OCI-LY1 (cell line): Measurements from ENCODE around the gene ABCA9.

ENCODE experiments used
- EZH2 ChIP-seq: fragments of 200-600 bp; sonication (generic), shearing (Covaris generic); IDR thresholded peaks from 2 replicates; pipeline ENCODE4 v1.8.0; 2017; ENCODE audit warnings: borderline replicate concordance, mixed run types, mild to moderate bottlenecking, antibody characterized with exemption, low read length, moderate library complexity, mixed read lengths
- TF ChIP-seq, protein P1 (sequence below): fragments of 200-600 bp; sonication (generic), shearing (Covaris generic); IDR thresholded peaks from 2 replicates; pipeline ENCODE4 v1.5.1; 2017; ENCODE audit warnings: mild to moderate bottlenecking, antibody characterized with exemption, low read length, moderate library complexity, mixed read lengths

DNA sequence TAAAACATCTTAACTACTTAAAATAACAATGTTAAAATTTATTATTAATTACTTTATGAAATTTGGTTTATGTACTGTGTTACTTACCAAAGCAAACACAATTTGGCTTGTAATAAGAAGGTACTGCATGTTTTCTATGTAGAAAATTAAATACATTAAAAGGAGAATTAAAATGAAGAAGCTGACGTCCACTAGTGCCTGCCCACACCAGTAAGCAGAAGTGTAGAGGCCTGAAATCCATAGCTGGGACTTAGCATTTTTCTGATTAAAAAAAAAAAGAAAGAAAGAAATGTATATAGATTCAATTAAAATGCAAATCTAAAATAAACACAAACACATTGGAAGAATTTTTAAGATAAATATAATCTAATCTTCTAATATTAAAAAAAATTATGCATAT lies 35.8 kb upstream of the ABCA9 start:
- TF ChIP-seq, protein P1, sequence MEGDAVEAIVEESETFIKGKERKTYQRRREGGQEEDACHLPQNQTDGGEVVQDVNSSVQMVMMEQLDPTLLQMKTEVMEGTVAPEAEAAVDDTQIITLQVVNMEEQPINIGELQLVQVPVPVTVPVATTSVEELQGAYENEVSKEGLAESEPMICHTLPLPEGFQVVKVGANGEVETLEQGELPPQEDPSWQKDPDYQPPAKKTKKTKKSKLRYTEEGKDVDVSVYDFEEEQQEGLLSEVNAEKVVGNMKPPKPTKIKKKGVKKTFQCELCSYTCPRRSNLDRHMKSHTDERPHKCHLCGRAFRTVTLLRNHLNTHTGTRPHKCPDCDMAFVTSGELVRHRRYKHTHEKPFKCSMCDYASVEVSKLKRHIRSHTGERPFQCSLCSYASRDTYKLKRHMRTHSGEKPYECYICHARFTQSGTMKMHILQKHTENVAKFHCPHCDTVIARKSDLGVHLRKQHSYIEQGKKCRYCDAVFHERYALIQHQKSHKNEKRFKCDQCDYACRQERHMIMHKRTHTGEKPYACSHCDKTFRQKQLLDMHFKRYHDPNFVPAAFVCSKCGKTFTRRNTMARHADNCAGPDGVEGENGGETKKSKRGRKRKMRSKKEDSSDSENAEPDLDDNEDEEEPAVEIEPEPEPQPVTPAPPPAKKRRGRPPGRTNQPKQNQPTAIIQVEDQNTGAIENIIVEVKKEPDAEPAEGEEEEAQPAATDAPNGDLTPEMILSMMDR: no peak
- no peak for TF ChIP-seq EZH2
